Left ventricle myocardium superior (tissue), 1 donor: ENCODE results near the gene GALNT8. TPM values are rescaled to one million over a fixed set of nuclear protein-coding genes. Genes with fewer than 3 reads are reported as not detected.

Source experiments
- ATAC-seq: fragments of 200-7000 bp; cut with Tn5 transposase; one replicate; pipeline ENCODE4 v1.9.1; 2020; ENCODE audit warnings: mild to moderate bottlenecking, moderate library complexity
- DNase-seq: peaks from one replicate; pipeline ENCODE4 v3.0.0-alpha.2; 2020
- intact Hi-C: fragments of 100-400 bp; cut with micrococcal nuclease; formaldehyde crosslinking; loops from one replicate; pipeline ENCODE4 v1.11.0; 2022
- total RNA-seq: library from RNA; stranded (reverse); fragmentation: NEBNext Ultra II Directional; extraction: Animal tissue kit (Norgen Biotek cat#: 25700); gene quantifications from one replicate; pipeline ENCODE4 v1.2.1, GENCODE V29; 2021
- donor health status: DM: no; HTN: yes; CAD: no; lungs with severe emphysema.

The GALNT8 gene
- total RNA-seq, 1 donor from 2014 or later = 1.7 TPM

DNA sequence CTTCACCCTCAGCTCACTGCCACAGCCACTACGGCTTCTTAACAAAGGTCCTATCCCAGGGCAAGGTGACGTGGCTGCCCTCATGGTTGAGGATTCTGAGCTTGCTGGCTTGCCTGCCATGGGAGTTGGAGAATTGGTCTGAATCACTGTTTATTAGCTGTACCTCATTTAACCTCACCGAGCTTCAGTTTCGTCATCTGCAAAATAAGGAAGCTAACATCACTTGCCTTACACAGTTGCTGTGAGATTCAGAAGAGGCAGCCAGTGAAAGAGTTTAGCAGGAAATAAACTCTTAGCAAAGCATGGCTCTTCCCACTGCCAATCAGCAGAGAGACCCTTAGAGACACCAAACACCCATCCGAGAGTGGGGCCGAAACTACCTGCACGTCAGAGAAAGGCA, 99.5 kb downstream of the GALNT8 start:
- intact Hi-C loops = no loop called here
- no peak for DNase-seq
- ATAC-seq = no peak

- ATAC-seq = no peak
- no peak for DNase-seq
- intact Hi-C loops = no loop called here
Measured at GRCh38 chr12:4820971-4821370, 100.8 kb downstream of the GALNT8 start.

Other genes starting within 250 kb of the GALNT8 start
- 1.2 TPM for gene RAD51AP1, start 181.5 kb upstream of the GALNT8 start, total RNA-seq
- 26.6 TPM for gene DYRK4, start 158.2 kb upstream of the GALNT8 start, total RNA-seq
- gene AKAP3, start 71.3 kb upstream of the GALNT8 start, total RNA-seq = 2.4 TPM
- 348 TPM for gene NDUFA9, start 71.3 kb upstream of the GALNT8 start, total RNA-seq
- gene KCNA1, start 189.5 kb downstream of the GALNT8 start, total RNA-seq = not detected